Liver (tissue), 9 donors: ENCODE measurements around the gene PLCB4. TPM values are rescaled to one million over a fixed set of nuclear protein-coding genes. Genes with fewer than 3 reads are reported as not detected.

Experiments used
- DNase-seq: peaks from one replicate; pipeline ENCODE4 v3.0.0-alpha.2; 2017; ENCODE audit warnings: low spot score
- H3K27ac ChIP-seq, 2 donors: one replicate each; pipeline ENCODE4 v1.7.0; 2013; ENCODE audit warnings: inconsistent platforms in 2 of 2, low read length in 2 of 2, control low read depth in 1 of 2, low read depth in 1 of 2, mild to moderate bottlenecking in 1 of 2
- H3K27me3 ChIP-seq, 4 donors: one replicate each; pipeline versions ENCODE4 v1.6.1 to v1.7.0; 2013; ENCODE audit warnings: low read length in 3 of 4, inconsistent platforms in 1 of 4, mild to moderate bottlenecking in 1 of 4, moderate library complexity in 1 of 4; ENCODE audit not compliant: control insufficient read depth in 4 of 4, insufficient read depth in 4 of 4
- H3K36me3 ChIP-seq, 4 donors: one replicate each; pipeline versions ENCODE4 v1.6.1 to v1.7.0; 2013; ENCODE audit warnings: low read length in 3 of 4, mild to moderate bottlenecking in 3 of 4, low read depth in 1 of 4, moderate library complexity in 1 of 4; ENCODE audit not compliant: control insufficient read depth in 4 of 4, insufficient read depth in 3 of 4
- H3K4me1 ChIP-seq, 4 donors: one replicate each; pipeline versions ENCODE4 v1.6.1 to v1.7.0; 2013; ENCODE audit warnings: low read length in 3 of 4, mild to moderate bottlenecking in 3 of 4, moderate library complexity in 1 of 4; ENCODE audit not compliant: control insufficient read depth in 4 of 4, insufficient read depth in 4 of 4
- H3K4me3 ChIP-seq, 3 donors: one replicate each; pipeline versions ENCODE4 v1.6.1 to v1.7.0; 2013; ENCODE audit warnings: low read length in 3 of 3, control low read depth in 1 of 3, low read depth in 1 of 3, mild to moderate bottlenecking in 1 of 3
- H3K9ac ChIP-seq, 2 donors: one replicate each; pipeline ENCODE4 v1.7.0; 2013; ENCODE audit warnings: low read length in 2 of 2, mild to moderate bottlenecking in 2 of 2, moderate library complexity in 2 of 2, control low read depth in 1 of 2, low read depth in 1 of 2
- H3K9me3 ChIP-seq, 4 donors: one replicate each; pipeline versions ENCODE4 v1.6.1 to v1.7.0; 2013; ENCODE audit warnings: low read length in 3 of 4; ENCODE audit not compliant: control insufficient read depth in 4 of 4
- EGR1 ChIP-seq, 2 donors: IDR thresholded peaks; 2 replicates each; pipeline ENCODE4 v1.6.1; 2016 to 2018; ENCODE audit warnings: antibody characterized with exemption in 2 of 2, low read depth in 2 of 2
- FOXA1 ChIP-seq: IDR thresholded peaks from 2 replicates; pipeline ENCODE4 v1.6.1; 2016; ENCODE audit warnings: antibody characterized with exemption
- FOXA2 ChIP-seq: IDR thresholded peaks from 2 replicates; pipeline ENCODE4 v1.6.1; 2016; ENCODE audit warnings: antibody characterized with exemption
- GABPA ChIP-seq, 2 donors: IDR thresholded peaks in 1 of 2; conservative IDR thresholded peaks in 1 of 2; 2 replicates each; pipeline ENCODE4 v1.6.1; 2016; ENCODE audit warnings: antibody characterized with exemption in 2 of 2, mild to moderate bottlenecking in 1 of 2, moderate library complexity in 1 of 2
- HNF4A ChIP-seq, 2 donors: conservative IDR thresholded peaks; 2 replicates each; pipeline ENCODE4 v1.6.1; 2016; ENCODE audit warnings: antibody characterized with exemption in 2 of 2, mild to moderate bottlenecking in 2 of 2
- HNF4G ChIP-seq: IDR thresholded peaks from 2 replicates; pipeline ENCODE4 v1.6.1; 2016; ENCODE audit warnings: antibody characterized with exemption
- JUND ChIP-seq, 2 donors: IDR thresholded peaks; 2 replicates each; pipeline ENCODE4 v1.6.1; 2016; ENCODE audit warnings: antibody characterized with exemption in 2 of 2
- NR2F2 ChIP-seq: IDR thresholded peaks from 2 replicates; pipeline ENCODE4 v1.6.1; 2016; ENCODE audit warnings: antibody characterized with exemption
- RAD21 ChIP-seq, 2 donors: IDR thresholded peaks; 2 replicates each; pipeline ENCODE4 v1.6.1; 2016; ENCODE audit warnings: antibody characterized with exemption in 2 of 2, mild to moderate bottlenecking in 2 of 2
- REST ChIP-seq: IDR thresholded peaks from 2 replicates; pipeline ENCODE4 v1.6.1; 2016; ENCODE audit warnings: antibody characterized with exemption, mild to moderate bottlenecking
- RXRA ChIP-seq, 2 donors: IDR thresholded peaks; 2 replicates each; pipeline ENCODE4 v1.6.1; 2017 to 2018; ENCODE audit warnings: antibody characterized with exemption in 2 of 2, mild to moderate bottlenecking in 1 of 2
- SP1 ChIP-seq: IDR thresholded peaks from 2 replicates; pipeline ENCODE4 v1.6.1; 2018; ENCODE audit warnings: antibody characterized with exemption, mild to moderate bottlenecking
- TAF1 ChIP-seq: conservative IDR thresholded peaks from 2 replicates; pipeline ENCODE4 v1.6.1; 2016; ENCODE audit warnings: antibody characterized with exemption, mild to moderate bottlenecking
- YY1 ChIP-seq: IDR thresholded peaks from 2 replicates; pipeline ENCODE4 v1.6.1; 2016; ENCODE audit warnings: antibody characterized with exemption, mild to moderate bottlenecking
- ZBTB33 ChIP-seq: IDR thresholded peaks from 2 replicates; pipeline ENCODE4 v1.6.1; 2016; ENCODE audit warnings: antibody characterized with exemption
- WGBS: extraction: QIAGEN DNeasy Blood & Tissue Kit; methylation state at CpG from one replicate; pipeline ENCODE4 v1.1.7; 2013; 5-methylcytosine and 5-hydroxymethylcytosine counted together
- polyA plus RNA-seq, 2 donors: library from polyadenylated mRNA; stranded (reverse) in 1 of 2; unstranded in 1 of 2; fragments of 200-250 nt in 1 of 2; fragments of >200 nt in 1 of 2; fragmentation: Nextera tagmentation in 1 of 2; extraction: Ambion mirVana in 1 of 2; gene quantifications; one replicate each; pipeline versions ENCODE4 v1.2.1 to v1.2.3, GENCODE V29; 2013 to 2015
- total RNA-seq, 2 donors: library from RNA; depleted of rRNA; stranded (reverse); fragments of >200 nt; gene quantifications; one replicate each; pipeline ENCODE4 v1.2.3, GENCODE V29; 2014
- TF ChIP-seq, protein P1 (sequence below): IDR thresholded peaks from 2 replicates; pipeline ENCODE4 v1.6.1; 2016; ENCODE audit warnings: antibody characterized with exemption
- TF ChIP-seq, protein P2 (sequence below): fragments of 150-350 bp; IDR thresholded peaks from 2 replicates; pipeline ENCODE4 v1.5.1; 2017; ENCODE audit warnings: improper control_type of control experiment, low read depth, low read length; ENCODE audit not compliant: missing input control
- TF ChIP-seq, protein P3 (sequence below): IDR thresholded peaks from 2 replicates; pipeline ENCODE4 v1.6.1; 2016; ENCODE audit warnings: antibody characterized with exemption
- donor health status: healthy.
- donor health status: healthy.
- donor health status: healthy.
- donor health status: healthy.
- donor health status: healthy.

The PLCB4 gene
- total and polyA plus RNA-seq, 4 donors: 0.14 to 0.67 (median 0.30) TPM

DNA sequence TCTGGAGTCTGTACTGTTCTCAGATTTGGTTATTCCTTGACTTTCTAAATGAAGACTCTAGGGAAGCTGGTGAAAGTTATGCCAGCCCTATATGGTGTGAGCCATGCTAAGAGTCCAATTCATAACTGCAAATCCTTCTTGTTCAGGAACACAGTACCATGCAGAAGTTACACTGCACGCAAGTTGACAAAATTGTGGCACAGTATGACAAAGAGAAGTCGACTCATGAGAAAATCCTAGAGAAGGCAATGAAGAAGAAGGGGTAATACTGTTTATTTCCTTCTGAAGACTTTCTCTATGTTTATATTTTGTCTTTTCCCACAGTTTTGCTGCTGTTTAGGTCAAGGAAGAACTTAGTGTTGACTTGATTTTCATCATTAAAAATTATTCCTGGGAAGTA is 384.3 kb downstream of the PLCB4 start:
- Histone ChIP-seq H3K27ac (no peak overlapping the region), H3K9ac (no peak overlapping the region), H3K27me3 (peaks cover 0 to 5% (median 1%) of the 10 kb centered on the region in 4 donors), H3K36me3 (no peaks in the 10 kb centered on the region), H3K9me3 (no peaks in the 10 kb centered on the region), H3K4me3 (no peak overlapping the region), H3K4me1 (no peaks in the 10 kb centered on the region)
- no peak for TF ChIP-seq HNF4A (conservative IDR thresholded peaks at IDR 0.05)
- no peak for TF ChIP-seq ZBTB33
- no peak for TF ChIP-seq EGR1 (IDR thresholded peaks at IDR 0.05; ENCODE audit: low read depth in 2 of 2)
- no peak for TF ChIP-seq JUND (IDR thresholded peaks at IDR 0.05)
- no peak for TF ChIP-seq YY1
- no peak for TF ChIP-seq FOXA2
- no peak for TF ChIP-seq SP1
- TF ChIP-seq NR2F2: no peak
- TF ChIP-seq REST: no peak
- TF ChIP-seq TAF1: no peak
- TF ChIP-seq, protein P1, sequence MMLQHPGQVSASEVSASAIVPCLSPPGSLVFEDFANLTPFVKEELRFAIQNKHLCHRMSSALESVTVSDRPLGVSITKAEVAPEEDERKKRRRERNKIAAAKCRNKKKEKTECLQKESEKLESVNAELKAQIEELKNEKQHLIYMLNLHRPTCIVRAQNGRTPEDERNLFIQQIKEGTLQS: no peak
- WGBS: 82% methylated on average over 2 of the region's 2 CpGs
- no peak for DNase-seq

DNA sequence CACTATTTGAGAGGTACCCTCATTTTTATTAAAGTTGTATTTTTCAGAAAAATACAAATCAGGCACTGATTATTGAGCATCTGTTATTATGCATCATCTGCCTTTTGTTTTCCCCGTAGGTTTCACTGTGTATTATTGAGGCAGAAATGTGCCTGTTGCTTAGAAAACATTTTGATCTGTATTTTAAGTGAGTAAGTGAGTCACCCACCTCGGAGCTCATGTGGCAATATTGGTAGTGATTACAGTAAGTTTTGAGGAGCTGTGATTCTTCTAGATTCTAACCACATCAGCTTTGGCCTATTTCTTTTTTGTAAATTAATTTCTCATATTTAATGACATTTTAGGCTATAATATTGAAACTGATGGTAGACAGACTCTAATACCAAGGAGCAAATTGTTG is 385.9 kb downstream of the PLCB4 start:
- H3K9ac ChIP-seq: no peak overlapping the region
- no peak overlapping the region for H3K4me3 ChIP-seq
- H3K27ac ChIP-seq: no peak overlapping the region
- no peaks in the 10 kb centered on the region for H3K36me3 ChIP-seq
- no peak for DNase-seq
- no peaks in the 10 kb centered on the region for H3K4me1 ChIP-seq
- H3K9me3 ChIP-seq: no peaks in the 10 kb centered on the region
- peaks cover 0 to 7% (median 2%) of the 10 kb centered on the region in 4 donors for H3K27me3 ChIP-seq
- WGBS: 74% methylated on average over 2 of the region's 2 CpGs
- TF ChIP-seq JUND (IDR thresholded peaks at IDR 0.05) (no peak), NR2F2 (no peak), HNF4G (no peak), RAD21 (IDR thresholded peaks at IDR 0.05) (no peak), FOXA2 (no peak), SP1 (no peak), GABPA (IDR thresholded peaks at IDR 0.05 in 1 of 2, conservative IDR thresholded peaks at IDR 0.05 in 1 of 2) (no peak), FOXA1 (no peak), EGR1 (IDR thresholded peaks at IDR 0.05; ENCODE audit: low read depth in 2 of 2) (no peak), ZBTB33 (no peak), RXRA (IDR thresholded peaks at IDR 0.05) (no peak), REST (no peak), YY1 (no peak), TAF1 (no peak), HNF4A (conservative IDR thresholded peaks at IDR 0.05) (no peak)
- TF ChIP-seq, protein P2, sequence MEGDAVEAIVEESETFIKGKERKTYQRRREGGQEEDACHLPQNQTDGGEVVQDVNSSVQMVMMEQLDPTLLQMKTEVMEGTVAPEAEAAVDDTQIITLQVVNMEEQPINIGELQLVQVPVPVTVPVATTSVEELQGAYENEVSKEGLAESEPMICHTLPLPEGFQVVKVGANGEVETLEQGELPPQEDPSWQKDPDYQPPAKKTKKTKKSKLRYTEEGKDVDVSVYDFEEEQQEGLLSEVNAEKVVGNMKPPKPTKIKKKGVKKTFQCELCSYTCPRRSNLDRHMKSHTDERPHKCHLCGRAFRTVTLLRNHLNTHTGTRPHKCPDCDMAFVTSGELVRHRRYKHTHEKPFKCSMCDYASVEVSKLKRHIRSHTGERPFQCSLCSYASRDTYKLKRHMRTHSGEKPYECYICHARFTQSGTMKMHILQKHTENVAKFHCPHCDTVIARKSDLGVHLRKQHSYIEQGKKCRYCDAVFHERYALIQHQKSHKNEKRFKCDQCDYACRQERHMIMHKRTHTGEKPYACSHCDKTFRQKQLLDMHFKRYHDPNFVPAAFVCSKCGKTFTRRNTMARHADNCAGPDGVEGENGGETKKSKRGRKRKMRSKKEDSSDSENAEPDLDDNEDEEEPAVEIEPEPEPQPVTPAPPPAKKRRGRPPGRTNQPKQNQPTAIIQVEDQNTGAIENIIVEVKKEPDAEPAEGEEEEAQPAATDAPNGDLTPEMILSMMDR: no peak
- TF ChIP-seq, protein P1: no peak
- TF ChIP-seq, protein P3, sequence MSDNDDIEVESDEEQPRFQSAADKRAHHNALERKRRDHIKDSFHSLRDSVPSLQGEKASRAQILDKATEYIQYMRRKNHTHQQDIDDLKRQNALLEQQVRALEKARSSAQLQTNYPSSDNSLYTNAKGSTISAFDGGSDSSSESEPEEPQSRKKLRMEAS: no peak
